ENCODE measurements around the gene CLCNKA.

CLCNKA gene

GRCh38 chr1:16065269-16065576 is 43.4 kb downstream of the CLCNKA start:
- no peak for DNase-seq

GRCh38 chr1:16066245-16066644 is 44.4 kb downstream of the CLCNKA start:
- no peak for DNase-seq

DNA sequence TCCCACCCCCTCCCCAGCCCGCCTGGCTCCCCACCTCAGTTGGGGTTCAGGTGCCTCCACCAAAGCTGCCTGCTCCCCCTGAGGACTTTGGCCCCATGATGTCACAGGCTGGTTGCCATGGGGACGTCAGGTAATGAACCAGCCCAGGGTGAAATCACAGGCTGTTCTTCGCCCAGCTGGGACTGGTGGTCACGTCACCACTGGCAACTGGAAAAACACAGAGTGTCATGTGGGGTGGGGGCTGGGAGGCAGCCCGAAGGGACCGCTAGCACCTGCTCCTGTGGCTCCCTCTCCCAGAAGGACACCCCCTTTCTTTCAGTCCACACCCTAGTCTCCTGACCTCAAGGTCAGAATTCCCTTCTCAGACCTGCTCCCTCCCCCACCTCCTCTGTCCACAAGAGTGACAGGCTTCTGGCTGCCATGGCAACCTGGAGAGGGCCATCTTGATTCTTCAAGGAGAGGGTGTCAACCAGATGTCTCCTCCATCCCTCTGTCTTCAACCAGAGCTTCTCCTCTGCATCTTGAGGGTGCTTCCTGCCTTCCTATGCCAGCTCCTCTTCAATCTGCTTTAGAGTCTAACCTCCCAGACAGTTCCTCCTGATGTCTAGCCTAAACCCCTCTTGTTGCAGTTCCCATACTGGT is 45.4 kb downstream of the CLCNKA start:
- DNase-seq: no peak

- no peak for DNase-seq
Observed at GRCh38 chr1:16067933-16068332, 46.1 kb downstream of the CLCNKA start.

DNA sequence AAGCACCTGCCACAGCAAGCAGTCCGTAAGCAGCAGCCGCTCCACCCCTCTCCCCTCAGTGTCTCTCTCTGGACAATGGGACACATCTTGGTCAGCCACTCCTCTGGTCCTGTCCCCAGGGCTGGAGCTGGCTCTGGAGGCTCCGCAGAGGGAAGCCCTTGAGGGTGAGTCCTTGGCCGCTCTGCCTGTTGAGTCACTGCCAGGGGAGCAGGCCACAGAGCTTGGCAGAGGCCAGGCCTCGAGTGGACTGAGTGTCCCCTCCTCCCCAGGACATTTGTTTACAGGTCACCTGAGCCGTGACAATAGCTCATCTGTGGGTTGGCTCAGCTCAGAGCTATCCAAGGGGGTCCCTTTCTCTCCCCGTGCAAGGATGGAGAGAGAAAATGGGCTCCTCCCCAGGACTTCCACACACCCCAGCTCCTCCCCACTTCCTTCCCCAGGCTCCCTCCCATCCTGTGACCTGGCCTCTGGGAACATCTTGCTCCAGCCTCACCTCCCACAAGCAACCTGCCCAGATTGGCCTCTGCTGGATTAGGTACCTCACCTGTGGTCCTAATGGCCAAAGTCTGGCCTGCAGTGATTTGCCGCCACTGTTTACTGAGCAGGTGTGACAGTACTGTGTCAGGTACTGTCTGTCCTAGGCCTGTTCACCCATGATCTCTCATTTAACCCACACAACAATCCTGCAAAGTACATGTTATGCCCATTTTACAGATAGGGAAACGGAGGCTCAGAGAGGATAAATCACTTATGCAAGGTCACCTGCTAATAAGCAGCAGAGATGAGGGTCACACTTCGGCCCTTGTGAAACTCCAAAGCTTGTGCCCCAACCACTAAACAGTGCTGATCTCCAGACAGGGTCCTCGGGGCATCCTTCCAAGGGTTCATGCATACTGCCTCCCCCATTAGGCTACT is 46.8 kb downstream of the CLCNKA start:
- no peak for DNase-seq

DNA sequence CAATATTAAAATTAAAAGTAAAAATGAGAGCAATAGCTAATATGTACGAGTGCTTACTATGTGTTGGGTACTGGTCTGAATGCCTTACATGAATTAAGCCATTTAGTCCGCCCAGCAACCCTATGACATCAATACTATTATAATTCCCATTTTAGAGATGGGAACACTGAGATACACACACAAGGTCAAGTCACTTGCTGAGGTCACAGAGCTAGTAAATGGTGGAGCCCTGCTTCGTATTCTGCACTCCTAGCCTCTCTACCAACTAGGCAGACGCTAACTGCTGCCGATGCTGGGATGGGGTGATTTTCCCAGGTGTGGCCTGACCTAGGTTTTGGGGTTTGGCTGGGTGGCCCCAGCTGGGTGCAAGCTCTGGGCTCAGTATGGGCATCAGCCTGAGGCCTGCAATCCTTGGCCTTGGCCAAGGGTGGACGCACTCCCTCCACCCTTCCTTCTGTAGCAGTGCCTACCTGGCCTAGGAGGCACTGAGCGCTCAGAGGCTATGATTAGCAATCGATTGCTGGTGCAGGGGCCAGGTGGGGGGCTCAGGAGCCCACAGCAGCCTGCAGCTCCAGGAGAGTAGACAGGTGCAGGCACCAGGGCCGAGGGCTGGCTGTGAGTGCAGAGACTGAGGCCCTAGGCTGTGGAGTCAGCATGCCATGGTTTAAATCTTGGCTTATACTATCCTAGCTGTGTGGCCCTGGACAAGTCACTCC is 49.0 kb downstream of the CLCNKA start:
- no peak for DNase-seq

GRCh38 chr1:16071614-16072013 is 49.8 kb downstream of the CLCNKA start:
- no peak for DNase-seq

GRCh38 chr1:16072095-16072494 is 50.3 kb downstream of the CLCNKA start:
- no peak for DNase-seq

GRCh38 chr1:16072616-16073484 is 51.0 kb downstream of the CLCNKA start:
- no peak for DNase-seq

- DNase-seq: no peak
Observed at GRCh38 chr1:16073490-16074119, 51.8 kb downstream of the CLCNKA start, which contains the start of gene FAM131C. FAM131C (minus strand) TSS chr1:16073651; CDS start chr1:16073442, 209 bp downstream.

DNA sequence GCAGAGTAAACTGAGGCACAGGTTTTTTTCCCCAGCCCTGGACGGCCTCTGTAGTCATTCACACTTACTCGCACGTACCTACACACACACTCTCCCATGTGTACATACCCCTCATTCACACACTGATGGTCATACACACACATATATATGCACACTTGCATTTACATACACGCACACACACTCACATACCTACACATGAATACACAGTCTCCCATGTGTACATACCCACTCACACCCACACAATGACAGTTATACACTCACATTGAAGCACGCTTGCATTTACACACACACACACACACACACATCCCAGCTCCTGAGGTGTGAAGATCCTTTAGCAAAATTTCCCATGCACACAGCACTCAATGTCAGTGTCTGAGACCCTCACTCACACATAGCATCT is 52.4 kb downstream of the CLCNKA start:
- DNase-seq: no peak

DNA sequence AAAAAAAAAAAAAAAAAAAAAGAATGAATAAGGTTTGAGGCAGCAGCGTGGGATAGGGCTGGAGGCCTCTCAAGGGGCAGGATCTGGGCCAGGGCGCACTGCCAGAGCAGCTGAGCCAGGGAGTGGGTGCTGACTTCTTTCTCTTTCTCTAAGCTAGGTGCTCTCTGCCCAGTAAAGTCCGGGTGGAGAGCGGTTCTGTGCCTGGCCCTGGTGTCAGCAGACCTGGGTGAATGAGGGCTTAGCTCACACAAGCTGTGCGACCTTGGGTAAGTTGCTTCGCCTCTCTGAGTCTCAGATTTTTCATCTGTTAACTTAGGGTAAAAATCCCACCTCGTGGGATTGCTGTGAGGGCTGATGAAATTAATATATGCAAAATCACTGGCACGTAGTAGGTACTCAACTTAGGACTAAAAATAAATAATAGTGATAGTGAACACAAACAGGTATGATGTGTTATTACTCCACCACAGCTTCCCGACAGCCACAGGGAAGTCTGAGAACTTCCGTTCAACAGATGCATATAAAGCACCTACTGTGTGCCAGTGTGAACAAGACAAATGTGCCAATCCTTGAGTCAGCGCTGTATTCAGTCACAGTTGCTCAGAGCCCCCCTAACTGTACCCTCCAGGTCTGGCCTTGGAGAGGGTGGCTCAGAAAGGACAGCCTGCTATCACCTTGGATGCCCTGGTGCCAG is 53.6 kb downstream of the CLCNKA start:
- DNase-seq: no peak

- no peak for DNase-seq
Observed at GRCh38 chr1:16076031-16076864, 54.4 kb downstream of the CLCNKA start.

GRCh38 chr1:16076865-16077238 is 55.0 kb downstream of the CLCNKA start:
- no peak for DNase-seq

- no peak for DNase-seq
Observed at GRCh38 chr1:16077406-16078245, 55.8 kb downstream of the CLCNKA start.

GRCh38 chr1:16078925-16079656 is 57.3 kb downstream of the CLCNKA start:
- peak; percentile 66 for DNase-seq

GRCh38 chr1:16080422-16081150 is 58.8 kb downstream of the CLCNKA start:
- no peak for DNase-seq

GRCh38 chr1:16081636-16082035 is 59.8 kb downstream of the CLCNKA start:
- DNase-seq: no peak

Measured in activated T-cell treated with anti-CD3 and anti-CD28 coated beads for 4 hours (primary cell).